Lower leg skin (tissue), 4 donors: ENCODE results near the gene SH3RF3. TPM values are rescaled to one million over a fixed set of nuclear protein-coding genes. Genes with fewer than 3 reads are reported as not detected.

Source experiments
- DNase-seq, 2 donors: peaks; one replicate each; pipeline ENCODE4 v3.0.0-alpha.2; 2019; ENCODE audit warnings: low spot score in 2 of 2
- H3K4me3 ChIP-seq: fragments of 200-600 bp; sonication (generic); 2 replicates; pipeline ENCODE4 v1.5.1; 2017; ENCODE audit warnings: mild to moderate bottlenecking, low read depth; ENCODE audit not compliant: poor library complexity, severe bottlenecking
- POLR2A ChIP-seq, 2 donors: fragments of 450-650 bp; IDR thresholded peaks; one replicate each; pipeline ENCODE4 v1.6.1; 2016 to 2017; ENCODE audit warnings: antibody characterized with exemption in 2 of 2, mild to moderate bottlenecking in 1 of 2, moderate library complexity in 1 of 2
- WGBS, 2 donors: methylation state at CpG; one replicate each; pipeline ENCODE4 v1.1.5; 2018; 5-methylcytosine and 5-hydroxymethylcytosine counted together
- intact Hi-C: fragments of 100-400 bp; cut with DNase I; formaldehyde crosslinking; loops from one replicate; pipeline ENCODE4 v1.15.0; 2023; ENCODE audit warnings: low total_unique reads
- total RNA-seq, 4 donors: library from RNA; depleted of rRNA; stranded (reverse); fragments of >200 nt; gene quantifications; one replicate each; pipeline ENCODE4 v1.1.0, GENCODE V29; 2016
- TF ChIP-seq, protein P1 (sequence below), 3 donors: fragments of 450-650 bp; IDR thresholded peaks; one replicate each; pipeline ENCODE4 v1.5.1; 2016; ENCODE audit warnings: antibody characterized with exemption in 3 of 3, mild to moderate bottlenecking in 3 of 3, moderate library complexity in 2 of 3

SH3RF3 gene
- total RNA-seq, 4 donors from 2014 or later, result 1.9 to 7.4 (median 3.2) TPM

DNA sequence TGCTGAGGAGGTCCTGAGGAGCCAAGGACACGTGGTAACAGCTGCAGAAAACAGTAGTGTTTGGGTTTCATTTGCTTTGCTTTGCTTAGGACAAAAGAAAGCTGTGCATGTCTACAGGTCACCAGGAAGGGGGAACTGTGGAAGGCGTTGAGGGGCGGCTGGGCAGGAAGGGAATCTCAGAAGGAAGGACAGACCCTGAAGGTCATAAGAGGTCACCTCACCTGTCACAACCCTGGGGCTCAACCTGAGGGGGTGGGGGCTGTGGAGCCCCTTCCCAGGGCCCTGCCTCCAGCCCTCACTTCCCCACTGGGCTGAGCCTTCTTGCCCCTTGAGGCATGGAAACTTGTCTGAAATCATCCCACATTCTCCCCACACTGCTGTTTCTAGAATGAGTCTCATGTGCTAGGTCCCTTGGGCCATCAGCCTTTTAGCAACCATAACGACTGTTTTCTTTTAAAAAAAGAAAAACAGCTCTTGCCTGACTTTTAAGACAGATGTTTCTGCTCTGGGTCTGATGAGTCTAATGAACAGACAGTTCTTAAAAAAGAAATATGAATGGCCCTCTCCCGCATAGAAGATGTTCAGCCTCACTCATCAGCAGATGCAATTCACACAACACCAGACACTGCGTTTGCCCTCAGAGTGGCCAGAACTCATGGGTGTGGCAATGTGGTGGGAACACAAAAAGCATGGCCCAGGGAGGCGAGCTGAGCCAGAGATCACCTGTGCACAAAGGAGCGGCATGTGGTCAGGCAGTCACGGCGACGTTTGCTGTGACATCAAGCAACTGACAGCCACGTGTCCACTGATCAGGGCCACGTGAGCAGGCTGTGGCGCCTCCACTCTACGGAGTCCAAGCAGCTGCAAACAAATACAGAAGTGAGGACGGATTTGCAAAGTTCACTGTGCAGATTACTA, 400.8 kb downstream of the SH3RF3 start:
- DNase-seq, result peak in 1 of 2 donors; percentile 84
- intact Hi-C loops, result no loop called here
- TF ChIP-seq, protein P1, sequence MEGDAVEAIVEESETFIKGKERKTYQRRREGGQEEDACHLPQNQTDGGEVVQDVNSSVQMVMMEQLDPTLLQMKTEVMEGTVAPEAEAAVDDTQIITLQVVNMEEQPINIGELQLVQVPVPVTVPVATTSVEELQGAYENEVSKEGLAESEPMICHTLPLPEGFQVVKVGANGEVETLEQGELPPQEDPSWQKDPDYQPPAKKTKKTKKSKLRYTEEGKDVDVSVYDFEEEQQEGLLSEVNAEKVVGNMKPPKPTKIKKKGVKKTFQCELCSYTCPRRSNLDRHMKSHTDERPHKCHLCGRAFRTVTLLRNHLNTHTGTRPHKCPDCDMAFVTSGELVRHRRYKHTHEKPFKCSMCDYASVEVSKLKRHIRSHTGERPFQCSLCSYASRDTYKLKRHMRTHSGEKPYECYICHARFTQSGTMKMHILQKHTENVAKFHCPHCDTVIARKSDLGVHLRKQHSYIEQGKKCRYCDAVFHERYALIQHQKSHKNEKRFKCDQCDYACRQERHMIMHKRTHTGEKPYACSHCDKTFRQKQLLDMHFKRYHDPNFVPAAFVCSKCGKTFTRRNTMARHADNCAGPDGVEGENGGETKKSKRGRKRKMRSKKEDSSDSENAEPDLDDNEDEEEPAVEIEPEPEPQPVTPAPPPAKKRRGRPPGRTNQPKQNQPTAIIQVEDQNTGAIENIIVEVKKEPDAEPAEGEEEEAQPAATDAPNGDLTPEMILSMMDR (IDR thresholded peaks at IDR 0.05), result no peak
- TF ChIP-seq POLR2A (IDR thresholded peaks at IDR 0.05), result no peak
- no peak overlapping the region for H3K4me3 ChIP-seq
- 59 to 70% methylated on average over 16 of the region's 16 CpGs for WGBS, 2 donors

- intact Hi-C loops, result no loop called here
- peak in 1 of 2 donors; percentile 46 for DNase-seq
- TF ChIP-seq, protein P1 (IDR thresholded peaks at IDR 0.05), result no peak
- 78% methylated on average over 6 of the region's 6 CpGs for WGBS, 2 donors
- no peak overlapping the region for H3K4me3 ChIP-seq
These were observed 401.7 kb downstream of the SH3RF3 start for GRCh38 chr2:109530712-109531111.

DNA sequence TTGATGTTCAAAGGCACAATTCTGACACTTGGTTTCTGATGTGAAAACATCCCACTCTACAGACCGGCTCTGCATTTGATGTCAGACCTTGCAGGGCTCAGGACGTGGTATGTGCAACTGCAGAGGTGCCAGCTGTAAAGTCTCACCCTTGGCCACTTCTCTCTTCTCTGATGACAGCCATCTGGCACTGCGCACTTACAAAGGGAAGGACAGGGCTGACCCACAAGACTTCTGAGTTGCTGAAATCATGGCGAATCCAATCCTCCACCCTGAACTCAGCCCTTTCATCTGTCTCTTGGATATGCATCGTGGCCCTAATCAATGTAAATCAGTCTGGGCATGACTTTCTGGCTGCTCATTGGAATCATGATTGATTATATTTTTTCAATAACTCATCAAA, 402.2 kb downstream of the SH3RF3 start:
- 83 to 90% methylated on average over 5 of the region's 5 CpGs for WGBS, 2 donors
- no peak overlapping the region for H3K4me3 ChIP-seq
- TF ChIP-seq, protein P1 (IDR thresholded peaks at IDR 0.05), result no peak
- TF ChIP-seq POLR2A (IDR thresholded peaks at IDR 0.05), result no peak
- DNase-seq, result no peak
- intact Hi-C loops, result no loop called here

DNA sequence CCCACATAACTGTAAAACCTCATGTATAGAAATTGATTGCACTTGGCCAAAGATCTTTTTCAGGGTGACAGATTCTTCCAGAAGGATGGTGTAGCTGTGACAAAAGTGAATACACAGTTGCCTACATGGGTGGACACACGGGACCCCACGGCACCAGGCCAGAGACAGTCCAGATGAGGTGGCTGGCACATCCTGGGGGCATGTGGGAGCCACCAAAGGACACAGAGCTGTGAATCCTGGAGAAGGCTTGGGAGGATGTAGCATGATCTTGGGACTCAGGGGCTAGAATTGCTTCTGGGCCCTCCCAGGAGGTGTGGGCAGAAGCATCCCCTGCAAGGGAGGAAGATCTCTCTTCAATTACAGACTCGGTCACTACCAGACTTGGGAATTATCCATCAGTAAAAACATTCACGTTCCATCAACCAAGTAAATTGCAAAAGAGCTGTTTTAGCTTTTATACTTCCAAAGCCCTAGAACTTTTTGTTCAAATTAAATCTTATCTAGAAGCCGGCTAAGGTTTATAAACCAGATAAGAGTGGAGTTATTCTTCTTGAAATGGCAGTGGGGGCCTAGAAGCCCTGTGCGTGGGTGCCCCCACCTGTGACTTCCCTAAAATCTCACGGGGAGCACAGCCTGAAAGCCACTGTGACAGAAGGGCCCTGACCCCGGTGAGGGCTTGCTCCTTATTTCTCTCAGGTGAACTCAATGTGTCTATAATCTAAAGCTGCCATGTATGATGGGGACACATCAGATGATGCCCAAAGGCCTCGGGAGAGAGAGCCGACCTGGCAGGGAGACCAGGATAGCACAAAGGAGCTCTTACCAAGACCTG, 403.1 kb downstream of the SH3RF3 start:
- H3K4me3 ChIP-seq, result no peak overlapping the region
- TF ChIP-seq, protein P1 (IDR thresholded peaks at IDR 0.05), result no peak
- TF ChIP-seq POLR2A (IDR thresholded peaks at IDR 0.05), result no peak
- WGBS, 2 donors, result 93 to 94% methylated on average over 10 of the region's 10 CpGs
- intact Hi-C loops, result no loop called here
- no peak for DNase-seq

GRCh38 chr2:109532728-109533076, 403.7 kb downstream of the SH3RF3 start:
- 93 to 94% methylated on average over 5 of the region's 5 CpGs for WGBS, 2 donors
- intact Hi-C loops, result no loop called here
- no peak for DNase-seq
- no peak overlapping the region for H3K4me3 ChIP-seq
- TF ChIP-seq POLR2A (IDR thresholded peaks at IDR 0.05), result no peak
- TF ChIP-seq, protein P1 (IDR thresholded peaks at IDR 0.05), result no peak
